SH-SY5Y (cell line): ENCODE results near the gene BCKDHB.
A peak's percentile ranks its signal among the peaks of the same experiment; 100 is the strongest.

ENCODE experiments used
- GATA2 ChIP-seq: IDR thresholded peaks from 2 replicates; pipeline ENCODE4 v1.6.1; 2011; ENCODE audit warnings: mild to moderate bottlenecking, low read depth, low read length
- GATA3 ChIP-seq: IDR thresholded peaks from 2 replicates; pipeline ENCODE4 v1.6.1; 2011; ENCODE audit warnings: low read depth, mild to moderate bottlenecking, low read length, moderate library complexity

BCKDHB gene

DNA sequence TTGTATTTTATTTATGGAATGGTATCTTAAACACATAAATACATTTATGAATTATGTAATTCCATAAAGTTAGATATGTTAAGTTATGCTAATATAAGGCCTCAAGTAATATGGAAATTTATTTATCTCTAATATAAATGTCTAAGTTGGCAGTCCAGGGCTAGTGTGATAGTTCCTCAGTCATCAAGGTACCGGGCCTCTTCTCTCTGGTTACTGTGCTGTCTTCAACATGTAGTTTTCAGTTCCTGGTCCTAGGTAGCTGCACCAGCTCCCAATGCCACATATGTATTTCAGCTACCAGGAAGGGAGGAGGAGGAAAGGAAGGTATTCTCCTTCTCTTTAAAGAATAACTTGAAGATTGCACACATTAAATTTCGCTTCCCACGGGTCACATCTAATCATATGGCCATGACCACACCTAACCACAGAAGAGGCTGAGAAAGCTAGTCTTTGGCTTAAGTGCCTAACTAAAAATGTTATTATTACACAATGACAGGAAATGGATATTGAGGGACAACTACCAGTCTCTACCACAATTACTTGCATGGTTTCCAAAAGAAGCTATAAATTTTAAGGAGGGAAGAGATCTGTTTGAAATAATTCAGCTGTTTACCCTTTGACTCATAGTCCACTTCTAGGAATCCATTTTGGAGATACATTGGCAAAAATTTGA, 68.6 kb downstream of the BCKDHB start:
- no peak for TF ChIP-seq GATA2
- no peak for TF ChIP-seq GATA3

- no peak for TF ChIP-seq GATA3
- no peak for TF ChIP-seq GATA2
Measured at GRCh38 chr6:80179695-80180094, 73.2 kb downstream of the BCKDHB start.

DNA sequence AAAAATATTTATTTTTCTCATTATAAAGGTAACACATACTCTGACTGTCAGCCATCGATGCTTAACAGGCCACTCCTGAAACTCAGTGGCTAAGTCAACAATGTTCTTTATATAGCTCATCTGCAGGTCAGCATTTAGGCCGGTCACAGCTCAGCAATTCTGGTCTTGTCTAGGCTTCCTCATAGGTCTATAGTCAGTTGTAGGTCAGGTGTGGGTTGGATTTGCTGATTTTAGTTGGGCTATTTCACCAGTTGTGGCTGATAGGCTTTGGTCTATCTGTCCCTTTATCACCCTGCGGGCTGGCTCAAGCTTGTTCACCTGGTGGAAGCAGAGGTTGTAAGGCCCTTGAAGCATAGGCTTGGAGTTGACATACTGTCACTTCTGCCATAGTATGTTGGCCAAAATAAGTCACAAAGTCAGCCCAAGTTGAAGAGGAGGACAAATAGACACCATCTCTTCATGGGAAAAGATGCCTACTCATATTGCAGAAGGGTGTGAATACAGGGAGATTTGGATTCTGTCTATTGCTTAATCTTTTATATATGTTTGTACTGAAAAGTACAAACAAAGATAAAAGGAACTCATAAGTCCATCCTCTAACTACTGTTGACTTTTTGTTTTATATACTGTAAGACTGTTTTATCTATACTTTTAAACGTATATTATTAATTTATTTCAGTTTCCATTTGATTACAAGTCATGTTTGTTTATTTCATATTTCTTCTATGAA, 75.0 kb downstream of the BCKDHB start:
- TF ChIP-seq GATA2 (no peak), GATA3 (no peak)

DNA sequence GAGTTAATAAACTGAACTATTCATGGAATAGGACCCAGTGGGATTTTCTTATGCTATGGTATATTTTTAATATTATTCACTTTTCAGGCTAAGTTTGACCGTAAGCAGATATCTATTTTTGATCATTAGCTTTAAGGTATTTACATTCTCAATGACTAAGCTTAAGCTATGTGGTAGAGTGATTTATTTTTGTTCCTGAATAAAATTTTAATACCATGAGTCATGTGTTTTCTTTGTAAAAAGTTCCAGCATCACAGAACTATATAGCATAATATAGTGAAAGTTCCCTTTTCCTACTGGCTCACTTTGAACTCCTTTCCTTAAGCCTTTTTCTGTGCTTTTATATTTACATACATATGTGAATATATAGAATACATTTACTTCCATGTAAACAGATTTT, 75.8 kb downstream of the BCKDHB start:
- TF ChIP-seq GATA2 (no peak), GATA3 (no peak)

GRCh38 chr6:80183019-80183795, 76.7 kb downstream of the BCKDHB start:
- TF ChIP-seq GATA3 (no peak), GATA2 (no peak)

- no peak for TF ChIP-seq GATA2
- TF ChIP-seq GATA3: no peak
Measured at GRCh38 chr6:80185492-80185891, 79.0 kb downstream of the BCKDHB start.

DNA sequence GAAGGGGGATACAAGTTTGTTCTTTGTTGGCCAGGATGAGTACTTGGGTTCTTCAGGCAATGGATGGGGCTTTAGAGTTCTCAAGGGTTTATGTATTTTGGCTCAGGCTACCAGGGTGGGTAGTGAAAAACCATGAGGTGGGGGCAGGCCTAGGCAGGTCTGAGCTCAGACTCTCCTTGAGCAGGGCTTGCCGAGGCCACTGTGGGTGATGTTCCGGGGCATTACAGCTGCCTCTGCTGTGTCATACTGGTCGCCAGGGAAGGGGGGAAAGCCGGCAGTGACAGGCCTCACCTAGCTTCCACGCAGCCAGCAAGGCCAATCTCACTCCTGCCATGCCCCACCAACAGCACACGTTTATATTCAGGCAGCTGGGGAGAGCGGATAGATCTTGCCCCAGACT, 79.6 kb downstream of the BCKDHB start:
- TF ChIP-seq GATA2: no peak
- TF ChIP-seq GATA3: no peak

DNA sequence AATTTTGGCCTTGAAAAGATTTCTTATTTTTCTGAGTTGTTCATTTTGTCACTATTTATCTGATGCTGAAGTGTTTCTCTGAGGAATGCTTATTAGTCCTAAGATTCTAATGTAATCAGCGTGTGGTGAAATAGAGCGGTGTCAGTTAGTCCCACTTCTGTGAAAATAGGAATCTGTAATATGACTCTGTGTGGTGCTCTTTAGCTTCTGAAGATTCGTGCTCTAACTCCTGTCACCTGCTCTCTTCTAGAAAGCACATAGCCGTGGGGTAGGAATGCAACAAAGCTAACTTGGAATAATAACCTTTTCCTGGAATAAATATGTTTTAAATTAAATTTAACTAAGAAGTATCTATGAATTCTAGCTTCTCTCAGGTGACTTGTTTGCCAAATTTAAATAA, 90.4 kb downstream of the BCKDHB start:
- no peak for TF ChIP-seq GATA2
- no peak for TF ChIP-seq GATA3

DNA sequence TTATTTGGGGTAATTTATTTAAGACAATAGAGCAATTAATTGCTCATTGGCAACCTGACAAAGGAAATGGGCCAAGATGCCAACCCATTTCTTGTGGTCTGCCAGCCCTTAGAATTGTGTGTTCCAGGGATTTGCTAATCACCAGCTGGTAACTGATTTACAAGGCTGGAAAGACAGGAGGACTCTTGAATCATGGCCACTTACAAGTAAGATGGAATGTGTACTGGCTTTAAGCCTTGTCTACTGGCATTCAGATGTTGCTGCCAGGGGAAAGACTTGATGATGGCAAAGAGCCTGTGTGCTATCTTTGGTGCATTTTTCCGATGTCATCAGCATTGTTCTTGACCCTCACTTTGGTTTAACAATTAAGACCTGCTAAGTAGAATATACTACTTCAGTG, 91.0 kb downstream of the BCKDHB start:
- TF ChIP-seq GATA2 (no peak), GATA3 (no peak)

- TF ChIP-seq GATA2 (no peak), GATA3 (no peak)
Measured at GRCh38 chr6:80197986-80198385, 91.5 kb downstream of the BCKDHB start.

DNA sequence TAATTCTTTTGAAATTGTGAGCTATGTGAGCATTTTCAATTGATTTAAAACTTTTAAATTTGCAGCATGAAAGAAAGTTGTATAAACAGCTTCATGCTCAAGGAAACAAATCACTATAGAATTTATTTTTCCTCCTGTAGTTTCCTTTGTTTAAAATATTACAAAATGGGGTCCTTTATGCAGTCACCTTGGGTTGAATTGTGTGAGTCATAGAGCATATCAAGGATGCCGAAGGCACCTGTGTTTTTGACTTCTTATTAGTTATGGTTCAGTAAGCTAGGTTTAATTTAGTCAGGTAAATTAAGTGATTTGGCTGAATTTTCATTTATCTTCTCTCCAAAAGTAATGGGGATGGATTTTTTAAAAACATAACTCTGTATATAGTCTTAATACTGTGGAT, 96.8 kb downstream of the BCKDHB start:
- TF ChIP-seq GATA3: no peak

GRCh38 chr6:80205404-80205803, 98.9 kb downstream of the BCKDHB start:
- no peak for TF ChIP-seq GATA2

- TF ChIP-seq GATA3 (no peak), GATA2 (no peak)
Measured at GRCh38 chr6:80206758-80207157, 100.3 kb downstream of the BCKDHB start.

- TF ChIP-seq GATA2: no peak
- no peak for TF ChIP-seq GATA3
Measured at GRCh38 chr6:80209430-80209829, 103.0 kb downstream of the BCKDHB start.

DNA sequence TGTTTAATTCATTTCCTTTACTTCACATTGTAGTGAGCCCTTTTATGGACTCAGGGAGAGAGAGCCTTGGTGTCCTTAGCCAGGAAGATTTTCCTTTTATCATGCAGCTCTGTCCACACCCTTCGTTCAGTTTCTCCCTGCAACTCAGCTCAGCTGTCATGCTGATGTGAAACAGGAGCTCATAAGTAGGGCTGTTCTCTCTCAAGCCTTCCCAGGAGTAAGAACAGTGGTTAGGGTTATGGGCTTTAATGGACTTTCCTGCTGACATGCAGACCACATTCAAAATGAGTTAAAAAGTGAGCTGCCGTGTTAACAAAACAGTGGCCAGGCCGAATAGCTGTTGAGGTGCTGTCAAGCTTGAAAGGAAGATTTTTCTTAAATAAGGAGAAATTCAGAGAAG, 104.1 kb downstream of the BCKDHB start:
- TF ChIP-seq GATA2 (peak; percentile 17; the same call in 1 of the 2 replicates), GATA3 (no peak)
